Esophagus (tissue), 2 donors: ENCODE measurements around the gene PROK1. TPM values are rescaled to one million over a fixed set of nuclear protein-coding genes. Genes with fewer than 3 reads are reported as not detected.

Experiments
- H3K27ac ChIP-seq, 2 donors: one replicate each; pipeline ENCODE4 v1.5.1; 2013; ENCODE audit warnings: low read depth in 2 of 2, mild to moderate bottlenecking in 2 of 2, inconsistent platforms in 1 of 2, low read length in 1 of 2, moderate library complexity in 1 of 2
- H3K27me3 ChIP-seq, 2 donors: one replicate each; pipeline ENCODE4 v1.6.1; 2013; ENCODE audit warnings: low read length in 2 of 2, control low read depth in 1 of 2, mild to moderate bottlenecking in 1 of 2; ENCODE audit not compliant: insufficient read depth in 2 of 2, control insufficient read depth in 1 of 2
- H3K36me3 ChIP-seq, 2 donors: one replicate each; pipeline ENCODE4 v1.6.1; 2013; ENCODE audit warnings: low read length in 1 of 2; ENCODE audit not compliant: control insufficient read depth in 2 of 2, insufficient read depth in 2 of 2
- H3K4me1 ChIP-seq, 2 donors: one replicate each; pipeline ENCODE4 v1.6.1; 2013; ENCODE audit warnings: low read length in 1 of 2; ENCODE audit not compliant: control insufficient read depth in 2 of 2, insufficient read depth in 2 of 2
- H3K4me3 ChIP-seq, 2 donors: one replicate each; pipeline ENCODE4 v1.5.1; 2013; ENCODE audit warnings: low read length in 2 of 2, mild to moderate bottlenecking in 2 of 2, low read depth in 1 of 2, moderate library complexity in 1 of 2
- H3K9me3 ChIP-seq, 2 donors: one replicate each; pipeline ENCODE4 v1.6.1; 2013; ENCODE audit warnings: mild to moderate bottlenecking in 2 of 2, low read depth in 1 of 2, low read length in 1 of 2, moderate library complexity in 1 of 2; ENCODE audit not compliant: control insufficient read depth in 2 of 2, insufficient read depth in 1 of 2
- WGBS, 2 donors: extraction: QIAGEN DNeasy Blood & Tissue Kit; methylation state at CpG; one replicate each; pipeline ENCODE4 v1.1.7; 2013; 5-methylcytosine and 5-hydroxymethylcytosine counted together
- polyA plus RNA-seq, 2 donors: library from polyadenylated mRNA; stranded (reverse); fragments of 200-250 nt; gene quantifications; one replicate each; pipeline ENCODE4 v1.2.3, GENCODE V29; 2013
- donor health status: healthy with polysubstance abuse.
- donor health status: Bipolar disorder and iron deficiency.

The PROK1 gene
- polyA plus RNA-seq, 2 donors: 0.10 to 0.53 TPM

DNA sequence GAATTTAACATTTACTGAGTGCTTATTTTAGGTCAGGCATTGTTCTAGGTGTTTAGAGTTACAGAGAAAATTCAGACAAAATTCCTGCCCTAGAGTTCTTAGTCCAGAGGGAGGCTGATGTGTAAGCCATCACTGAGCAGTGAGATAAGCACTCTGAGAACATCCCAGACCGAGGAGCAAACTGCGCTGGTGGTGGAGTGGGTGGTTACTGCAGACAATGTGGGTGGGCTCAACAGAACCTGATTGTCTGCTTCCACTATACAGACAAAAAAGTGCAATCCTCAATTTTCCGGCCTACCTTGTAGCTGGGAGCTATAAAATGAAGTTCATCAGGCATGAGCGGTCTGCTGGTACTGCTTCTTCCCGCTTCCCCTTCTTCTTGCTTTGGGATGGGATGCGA is 23.5 kb downstream of the PROK1 start:
- no peak overlapping the region for H3K4me3 ChIP-seq
- H3K27ac ChIP-seq: no peak overlapping the region
- no peaks in the 10 kb centered on the region for H3K9me3 ChIP-seq
- 90 to 95% methylated on average over 6 of the region's 6 CpGs for WGBS, 2 donors
- H3K27me3 ChIP-seq: no peaks in the 10 kb centered on the region
- peaks cover 5 to 8% of the 10 kb centered on the region in 2 donors for H3K4me1 ChIP-seq
- no peaks in the 10 kb centered on the region for H3K36me3 ChIP-seq

- Histone ChIP-seq H3K4me3 (no peak overlapping the region), H3K4me1 (peaks cover 5 to 8% of the 10 kb centered on the region in 2 donors)
- WGBS, 2 donors: 89 to 90% methylated on average over 5 of the region's 5 CpGs
Measured at GRCh38 chr1:110475362-110476027, 24.5 kb downstream of the PROK1 start.

DNA sequence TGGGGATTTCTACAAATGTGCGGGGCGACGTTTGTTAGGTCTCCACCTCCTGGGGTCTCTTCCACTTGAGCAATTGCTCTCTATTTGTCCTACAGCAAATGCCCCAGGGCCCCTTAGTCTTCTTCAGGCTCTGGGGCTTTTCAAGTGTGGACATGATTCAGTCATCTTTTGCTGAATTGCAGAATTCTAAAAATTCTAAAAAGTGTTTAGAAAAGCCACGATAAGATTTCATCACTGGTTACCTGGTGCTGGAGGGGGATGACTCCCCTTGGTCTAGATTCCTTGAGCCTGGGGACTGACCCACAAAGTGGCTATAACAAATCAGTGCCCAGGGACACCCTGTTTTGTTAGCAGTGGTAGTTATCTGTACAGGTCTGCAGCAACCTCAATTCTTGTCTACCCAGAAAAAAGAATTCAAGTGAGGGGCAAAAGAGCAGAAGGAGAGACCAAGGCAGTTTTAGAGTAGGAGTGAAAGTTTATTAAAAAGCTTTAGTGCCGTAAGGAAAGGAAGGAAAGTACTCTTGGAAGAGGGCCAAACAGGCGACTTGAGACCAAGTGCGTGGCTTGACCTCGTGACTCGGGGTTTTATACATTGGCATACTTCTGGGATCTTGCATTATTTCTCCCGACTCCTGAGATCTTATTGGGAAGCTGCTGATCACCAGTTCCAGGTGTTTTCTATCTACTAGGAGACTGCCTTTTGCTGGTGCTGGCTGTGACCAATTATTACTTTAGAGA is 25.2 kb downstream of the PROK1 start:
- Histone ChIP-seq H3K36me3 (no peaks in the 10 kb centered on the region), H3K4me3 (no peak overlapping the region), H3K27me3 (no peaks in the 10 kb centered on the region), H3K4me1 (peaks cover 5 to 8% of the 10 kb centered on the region in 2 donors), H3K27ac (no peak overlapping the region), H3K9me3 (no peaks in the 10 kb centered on the region)
- WGBS, 2 donors: 46 to 51% methylated on average over 10 of the region's 10 CpGs

More at GRCh38 chr1:110475362-110476027, 24.5 kb downstream of the PROK1 start:
- H3K36me3 ChIP-seq: no peaks in the 10 kb centered on the region
- H3K27ac ChIP-seq: no peak overlapping the region
- no peaks in the 10 kb centered on the region for H3K27me3 ChIP-seq
- H3K9me3 ChIP-seq: no peaks in the 10 kb centered on the region

DNA sequence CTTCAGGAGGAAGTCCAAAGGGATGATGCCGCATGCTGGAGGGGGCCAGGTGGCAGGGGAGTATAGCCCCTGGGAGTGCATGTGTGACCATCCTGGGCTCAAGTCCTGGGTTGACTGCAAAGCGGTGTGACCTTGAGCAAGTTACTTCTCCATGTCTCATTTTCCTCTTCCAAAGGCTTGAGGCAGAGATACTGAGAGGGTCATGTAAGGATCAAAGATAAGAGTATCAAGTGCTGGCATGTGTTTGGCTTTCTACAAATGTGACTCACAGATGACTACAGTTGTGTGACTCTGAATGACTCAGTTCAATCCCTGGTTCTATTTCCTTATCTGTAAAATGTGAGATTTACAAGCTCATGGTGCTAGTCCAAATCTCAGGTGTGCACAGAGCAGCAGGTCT is 26.1 kb downstream of the PROK1 start:
- no peak overlapping the region for H3K4me3 ChIP-seq
- no peaks in the 10 kb centered on the region for H3K27me3 ChIP-seq
- H3K27ac ChIP-seq: peak overlapping the region; percentile 66 to 78
- peaks cover 5 to 8% of the 10 kb centered on the region in 2 donors for H3K4me1 ChIP-seq
- 64 to 70% methylated on average over 2 of the region's 2 CpGs for WGBS, 2 donors
- H3K9me3 ChIP-seq: no peaks in the 10 kb centered on the region
- H3K36me3 ChIP-seq: no peaks in the 10 kb centered on the region

DNA sequence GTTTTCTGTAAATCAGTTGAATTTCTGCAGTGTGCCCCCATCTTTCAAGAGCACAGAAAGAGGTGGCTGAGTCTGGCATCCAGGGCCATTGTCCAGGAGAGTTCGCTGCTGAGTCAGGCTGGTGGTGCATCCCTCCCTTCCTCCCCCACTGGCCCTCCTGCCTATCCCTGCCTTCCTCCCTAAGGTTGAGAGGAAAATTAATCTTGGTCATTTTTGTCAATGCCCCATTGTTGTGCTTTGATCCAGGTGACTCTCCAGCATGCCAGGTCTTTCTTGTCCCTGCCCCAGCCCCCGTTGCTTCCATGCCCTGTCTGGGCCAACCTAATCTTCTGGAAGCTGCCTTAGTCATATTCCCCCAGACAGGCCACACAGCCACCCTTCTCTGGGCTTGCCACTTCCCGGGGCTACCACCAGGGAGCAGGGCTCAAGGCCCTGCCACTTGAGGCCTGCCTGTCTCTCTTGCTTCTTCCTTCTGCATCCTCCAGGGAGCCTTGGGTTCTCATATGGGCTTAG is 26.6 kb downstream of the PROK1 start:
- 36 to 42% methylated on average over 3 of the region's 3 CpGs for WGBS, 2 donors
- Histone ChIP-seq H3K4me1 (peaks cover 5 to 8% of the 10 kb centered on the region in 2 donors), H3K4me3 (no peak overlapping the region), H3K36me3 (no peaks in the 10 kb centered on the region), H3K9me3 (no peaks in the 10 kb centered on the region), H3K27me3 (no peaks in the 10 kb centered on the region), H3K27ac (peak overlapping the region; percentile 66 to 78)

DNA sequence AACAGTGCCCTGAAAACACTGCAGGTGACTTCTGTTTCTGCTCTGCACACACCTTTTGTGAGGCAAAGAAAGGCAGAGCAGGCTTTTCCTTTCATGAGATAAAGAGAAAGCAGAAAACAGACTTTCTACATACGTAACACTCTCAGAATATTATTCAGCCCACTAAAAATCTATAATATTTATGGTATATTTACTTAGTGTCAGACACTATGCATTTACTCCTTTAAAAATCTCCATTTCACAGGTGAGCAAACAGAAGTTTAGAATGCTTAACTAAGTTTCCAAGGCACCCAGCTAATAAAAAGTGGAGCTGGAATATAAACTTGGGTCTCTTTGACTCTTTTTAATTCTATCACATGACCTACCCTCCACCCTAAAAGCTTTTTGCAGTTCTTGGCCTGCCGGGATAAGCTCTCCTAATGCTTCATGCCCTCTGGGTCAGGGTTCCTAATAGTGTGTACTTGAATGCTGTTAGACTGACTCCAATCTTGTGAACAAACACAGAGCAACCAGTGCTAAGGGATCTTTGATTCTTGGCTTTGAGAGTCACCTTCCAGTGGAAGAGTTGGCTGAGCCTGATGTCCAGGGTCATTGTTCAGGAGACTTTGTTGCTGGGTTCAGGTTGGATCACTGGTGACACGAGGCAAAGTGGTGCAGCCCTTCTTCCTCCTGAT is 27.2 kb downstream of the PROK1 start:
- Histone ChIP-seq H3K36me3 (no peaks in the 10 kb centered on the region), H3K4me3 (no peak overlapping the region), H3K27ac (peak overlapping the region; percentile 66 to 78), H3K4me1 (peaks cover 5 to 8% of the 10 kb centered on the region in 2 donors), H3K27me3 (no peaks in the 10 kb centered on the region), H3K9me3 (no peaks in the 10 kb centered on the region)
- WGBS, 2 donors: 50 to 58% methylated on average over 3 of the region's 3 CpGs

- Histone ChIP-seq H3K36me3 (no peaks in the 10 kb centered on the region), H3K9me3 (no peaks in the 10 kb centered on the region), H3K27me3 (no peaks in the 10 kb centered on the region), H3K27ac (no peak overlapping the region), H3K4me3 (no peak overlapping the region), H3K4me1 (peaks cover 5 to 8% of the 10 kb centered on the region in 2 donors)
- 91 to 93% methylated on average over 8 of the region's 8 CpGs for WGBS, 2 donors
Measured at GRCh38 chr1:110478886-110479285, 27.9 kb downstream of the PROK1 start.

DNA sequence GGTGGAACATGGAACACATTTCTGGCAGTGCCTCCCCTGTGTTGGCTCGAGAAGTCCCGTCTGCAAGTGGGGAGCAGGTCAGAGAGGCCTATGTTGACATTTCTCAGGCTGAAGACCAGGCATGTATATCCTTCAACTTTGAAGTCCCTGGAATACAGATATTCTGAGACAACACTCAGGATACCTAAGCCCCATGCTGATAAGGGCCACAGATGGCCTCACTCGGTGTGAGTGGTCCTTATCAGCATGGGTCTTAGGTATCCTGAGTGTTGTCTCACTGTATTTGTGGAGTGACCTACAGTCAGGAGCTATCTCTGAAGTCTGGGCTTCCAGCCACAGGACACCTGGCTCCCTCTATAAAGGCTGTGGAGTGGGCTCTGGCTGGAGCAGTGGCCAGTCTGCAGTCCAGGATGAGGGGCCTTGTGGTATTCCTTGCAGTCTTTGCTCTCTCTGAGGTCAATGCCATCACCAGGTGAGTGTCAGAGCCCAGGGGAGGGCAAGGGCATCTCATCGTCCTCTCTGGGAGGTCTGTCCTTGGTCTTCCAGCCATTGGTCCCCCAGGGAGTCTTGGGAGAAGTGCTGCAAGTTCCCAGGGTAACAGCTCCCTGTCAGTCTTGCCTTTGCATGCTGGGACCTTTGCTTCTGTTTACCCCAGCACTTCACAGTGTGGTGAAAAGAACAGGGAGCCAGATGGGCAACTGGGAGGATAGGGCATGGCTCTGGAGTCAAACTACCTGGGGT is 29.6 kb downstream of the PROK1 start:
- Histone ChIP-seq H3K4me1 (peaks cover 5 to 8% of the 10 kb centered on the region in 2 donors), H3K9me3 (no peaks in the 10 kb centered on the region), H3K36me3 (no peaks in the 10 kb centered on the region), H3K27ac (no peak overlapping the region), H3K27me3 (peaks cover 0 to 2% of the 10 kb centered on the region in 2 donors), H3K4me3 (no peak overlapping the region)
- 66 to 71% methylated on average over 4 of the region's 4 CpGs for WGBS, 2 donors
